Tibial nerve (tissue), 4 donors: ENCODE results near the gene TUBB2B. TPM values are rescaled to one million over a fixed set of nuclear protein-coding genes. Genes with fewer than 3 reads are reported as not detected.

Source experiments
- DNase-seq, 2 donors: peaks; one replicate each; pipeline ENCODE4 v3.0.0-alpha.2; 2019; ENCODE audit warnings: low spot score in 2 of 2
- H3K27ac ChIP-seq, 4 donors: fragments of 200-600 bp; sonication (generic) in 3 of 4; one replicate each; pipeline ENCODE4 v1.5.1; 2017 to 2019; ENCODE audit warnings: mild to moderate bottlenecking in 1 of 4
- H3K27me3 ChIP-seq, 2 donors: fragments of 200-600 bp; sonication (generic) in 1 of 2; one replicate each; pipeline versions ENCODE4 v1.5.1 to v1.6.0; 2017 to 2019
- H3K36me3 ChIP-seq, 3 donors: fragments of 200-600 bp; sonication (generic); one replicate each; pipeline ENCODE4 v1.5.1; 2018 to 2019
- H3K4me1 ChIP-seq, 4 donors: fragments of 200-600 bp; sonication (generic) in 3 of 4; one replicate each; pipeline ENCODE4 v1.5.1; 2017 to 2019
- H3K4me3 ChIP-seq, 4 donors: fragments of 200-600 bp; sonication (generic) in 3 of 4; one replicate each; pipeline ENCODE4 v1.5.1; 2017 to 2019; ENCODE audit warnings: mild to moderate bottlenecking in 1 of 4, moderate library complexity in 1 of 4
- H3K9me3 ChIP-seq, 4 donors: fragments of 200-600 bp; sonication (generic) in 3 of 4; one replicate each; pipeline ENCODE4 v1.5.1; 2017 to 2019
- CTCF ChIP-seq, 5 experiments: fragments of 200-600 bp in 3 of 5; fragments of 450-650 bp in 2 of 5; sonication (generic) in 3 of 5; IDR thresholded peaks; one replicate each; pipeline ENCODE4 v1.5.1; 2016 to 2019; ENCODE audit warnings: antibody characterized with exemption in 5 of 5, mild to moderate bottlenecking in 3 of 5, moderate library complexity in 2 of 5
- EP300 ChIP-seq, 2 donors: sonication (generic); formaldehyde crosslinking; IDR thresholded peaks; one replicate each; pipeline ENCODE4 v1.6.1; 2017; ENCODE audit warnings: antibody characterized with exemption in 2 of 2, mild to moderate bottlenecking in 1 of 2
- POLR2A ChIP-seq, 2 donors: fragments of 450-650 bp; IDR thresholded peaks; one replicate each; pipeline ENCODE4 v1.6.1; 2017; ENCODE audit warnings: antibody characterized with exemption in 2 of 2, mild to moderate bottlenecking in 2 of 2, moderate library complexity in 2 of 2
- WGBS, 2 donors: methylation state at CpG; one replicate each; pipeline ENCODE4 v1.1.5; 2018; 5-methylcytosine and 5-hydroxymethylcytosine counted together
- total RNA-seq, 4 donors: library from RNA; depleted of rRNA; stranded (reverse); fragments of >200 nt; gene quantifications; one replicate each; pipeline ENCODE4 v1.1.0, GENCODE V29; 2016

The TUBB2B gene
- total RNA-seq, 4 donors from 2014 or later, result 13.7 to 47.6 (median 32.6) TPM

GRCh38 chr6:3272911-3273547 lies 45.6 kb upstream of the TUBB2B start:
- DNase-seq, result no peak
- Histone ChIP-seq H3K36me3 (peaks cover 0 to 69% (median 14%) of the 10 kb centered on the region in 3 donors), H3K27me3 (no peaks in the 10 kb centered on the region), H3K4me1 (peaks cover 0 to 5% (median 0%) of the 10 kb centered on the region in 4 donors), H3K9me3 (no peaks in the 10 kb centered on the region), H3K27ac (no peak overlapping the region), H3K4me3 (no peak overlapping the region)
- WGBS, 2 donors, result 88 to 90% methylated on average over 26 to 32 of the region's 32 CpGs
- TF ChIP-seq EP300 (IDR thresholded peaks at IDR 0.05) (no peak), CTCF (IDR thresholded peaks at IDR 0.05) (no peak), POLR2A (IDR thresholded peaks at IDR 0.05) (no peak)

GRCh38 chr6:3271756-3272155 lies 44.3 kb upstream of the TUBB2B start:
- peaks cover 0 to 2% (median 0%) of the 10 kb centered on the region in 4 donors for H3K4me1 ChIP-seq
- peaks cover 0 to 77% (median 14%) of the 10 kb centered on the region in 3 donors for H3K36me3 ChIP-seq
- TF ChIP-seq EP300 (IDR thresholded peaks at IDR 0.05), result no peak
- TF ChIP-seq POLR2A (IDR thresholded peaks at IDR 0.05), result no peak
- no peak for TF ChIP-seq CTCF (IDR thresholded peaks at IDR 0.05)
- no peak overlapping the region for H3K4me3 ChIP-seq
- no peaks in the 10 kb centered on the region for H3K9me3 ChIP-seq
- no peaks in the 10 kb centered on the region for H3K27me3 ChIP-seq
- DNase-seq, result no peak
- no peak overlapping the region for H3K27ac ChIP-seq
- WGBS, 2 donors, result 91 to 94% methylated on average over 13 of the region's 13 CpGs

GRCh38 chr6:3270258-3270657 lies 42.8 kb upstream of the TUBB2B start:
- Histone ChIP-seq H3K27me3 (no peaks in the 10 kb centered on the region), H3K27ac (no peak overlapping the region), H3K4me3 (no peak overlapping the region), H3K9me3 (no peaks in the 10 kb centered on the region), H3K4me1 (no peaks in the 10 kb centered on the region), H3K36me3 (peaks cover 0 to 76% (median 14%) of the 10 kb centered on the region in 3 donors)
- DNase-seq, result no peak
- TF ChIP-seq EP300 (IDR thresholded peaks at IDR 0.05), result no peak
- WGBS, 2 donors, result 83% methylated on average over 15 of the region's 15 CpGs

GRCh38 chr6:3269281-3269975 lies 42.0 kb upstream of the TUBB2B start:
- WGBS, 2 donors, result 77 to 81% methylated on average over 27 of the region's 27 CpGs
- DNase-seq, result no peak
- H3K4me1 ChIP-seq, result no peaks in the 10 kb centered on the region
- no peaks in the 10 kb centered on the region for H3K27me3 ChIP-seq
- H3K9me3 ChIP-seq, result no peaks in the 10 kb centered on the region
- TF ChIP-seq POLR2A (IDR thresholded peaks at IDR 0.05), result no peak
- no peak for TF ChIP-seq CTCF (IDR thresholded peaks at IDR 0.05)
- TF ChIP-seq EP300 (IDR thresholded peaks at IDR 0.05), result no peak
- H3K36me3 ChIP-seq, result peaks cover 0 to 78% (median 14%) of the 10 kb centered on the region in 3 donors
- H3K4me3 ChIP-seq, result no peak overlapping the region
- no peak overlapping the region for H3K27ac ChIP-seq

GRCh38 chr6:3268680-3269079 lies 41.2 kb upstream of the TUBB2B start:
- TF ChIP-seq CTCF (IDR thresholded peaks at IDR 0.05) (no peak), EP300 (IDR thresholded peaks at IDR 0.05) (no peak)
- peaks cover 0 to 79% (median 14%) of the 10 kb centered on the region in 3 donors for H3K36me3 ChIP-seq

More at GRCh38 chr6:3268680-3269079, 41.2 kb upstream of the TUBB2B start:
- Histone ChIP-seq H3K4me1 (peaks cover 0 to 7% (median 0%) of the 10 kb centered on the region in 4 donors), H3K27ac (no peak overlapping the region), H3K9me3 (no peaks in the 10 kb centered on the region), H3K27me3 (no peaks in the 10 kb centered on the region), H3K4me3 (no peak overlapping the region)
- DNase-seq, result no peak
- WGBS, 2 donors, result 77 to 90% methylated on average over 11 of the region's 11 CpGs
